Measurements from ENCODE around the gene IL20RA.
"Not testable (repeated sequence)": the region's sequence is repeated elsewhere in the genome, so short reads cannot be mapped to it uniquely, and the experiment has no call there.

Gene IL20RA, protein sequence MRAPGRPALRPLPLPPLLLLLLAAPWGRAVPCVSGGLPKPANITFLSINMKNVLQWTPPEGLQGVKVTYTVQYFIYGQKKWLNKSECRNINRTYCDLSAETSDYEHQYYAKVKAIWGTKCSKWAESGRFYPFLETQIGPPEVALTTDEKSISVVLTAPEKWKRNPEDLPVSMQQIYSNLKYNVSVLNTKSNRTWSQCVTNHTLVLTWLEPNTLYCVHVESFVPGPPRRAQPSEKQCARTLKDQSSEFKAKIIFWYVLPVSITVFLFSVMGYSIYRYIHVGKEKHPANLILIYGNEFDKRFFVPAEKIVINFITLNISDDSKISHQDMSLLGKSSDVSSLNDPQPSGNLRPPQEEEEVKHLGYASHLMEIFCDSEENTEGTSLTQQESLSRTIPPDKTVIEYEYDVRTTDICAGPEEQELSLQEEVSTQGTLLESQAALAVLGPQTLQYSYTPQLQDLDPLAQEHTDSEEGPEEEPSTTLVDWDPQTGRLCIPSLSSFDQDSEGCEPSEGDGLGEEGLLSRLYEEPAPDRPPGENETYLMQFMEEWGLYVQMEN

DNA sequence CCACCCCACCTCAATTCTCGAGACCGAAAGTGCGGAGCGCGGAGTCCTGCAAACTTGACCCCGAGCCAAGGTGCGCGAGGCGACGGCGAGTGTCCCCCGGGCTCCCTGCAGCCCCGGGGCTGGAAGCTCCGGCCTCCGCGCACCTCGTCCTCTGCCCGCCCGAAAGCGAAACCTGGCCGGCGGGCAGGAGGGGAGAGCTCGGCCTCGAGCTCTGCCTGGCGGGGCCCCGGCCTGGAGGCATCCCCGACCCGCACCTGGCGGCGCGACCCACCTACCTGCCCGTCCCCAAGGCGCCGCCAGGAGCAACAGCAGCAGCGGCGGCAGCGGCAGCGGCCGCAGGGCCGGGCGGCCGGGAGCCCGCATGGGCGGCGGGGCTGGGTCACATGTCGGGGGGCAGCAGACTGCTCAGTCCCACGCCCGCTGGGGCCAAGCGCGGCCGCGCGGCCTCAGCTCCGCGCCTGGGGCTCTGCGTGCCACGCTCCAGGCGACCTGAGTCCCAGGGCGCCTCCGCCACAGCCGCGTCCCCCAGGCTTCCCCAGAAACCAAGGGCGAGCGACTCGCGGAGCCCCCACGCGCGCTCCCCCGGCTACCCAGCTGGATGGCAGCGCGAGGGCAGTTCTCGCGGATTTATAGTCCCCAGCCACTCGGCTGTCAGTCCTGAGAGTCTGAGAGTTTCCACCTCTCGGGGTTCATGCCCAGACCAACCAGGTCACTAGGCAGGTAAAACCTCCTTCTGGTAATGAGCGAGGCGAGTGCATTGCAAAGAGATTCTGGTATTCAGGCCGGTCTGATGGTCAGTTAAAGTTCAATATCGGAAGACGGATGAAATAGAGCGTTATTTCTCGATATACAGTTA lies at the start of gene IL20RA:
Gene IL20RA, minus strand, starts transcription at position 600 of the 856 bp plus-strand sequence. Its CDS starts 237 bp downstream, at position 363.
- no peak for DNase-seq (ENCODE audit: low read depth)

DNA sequence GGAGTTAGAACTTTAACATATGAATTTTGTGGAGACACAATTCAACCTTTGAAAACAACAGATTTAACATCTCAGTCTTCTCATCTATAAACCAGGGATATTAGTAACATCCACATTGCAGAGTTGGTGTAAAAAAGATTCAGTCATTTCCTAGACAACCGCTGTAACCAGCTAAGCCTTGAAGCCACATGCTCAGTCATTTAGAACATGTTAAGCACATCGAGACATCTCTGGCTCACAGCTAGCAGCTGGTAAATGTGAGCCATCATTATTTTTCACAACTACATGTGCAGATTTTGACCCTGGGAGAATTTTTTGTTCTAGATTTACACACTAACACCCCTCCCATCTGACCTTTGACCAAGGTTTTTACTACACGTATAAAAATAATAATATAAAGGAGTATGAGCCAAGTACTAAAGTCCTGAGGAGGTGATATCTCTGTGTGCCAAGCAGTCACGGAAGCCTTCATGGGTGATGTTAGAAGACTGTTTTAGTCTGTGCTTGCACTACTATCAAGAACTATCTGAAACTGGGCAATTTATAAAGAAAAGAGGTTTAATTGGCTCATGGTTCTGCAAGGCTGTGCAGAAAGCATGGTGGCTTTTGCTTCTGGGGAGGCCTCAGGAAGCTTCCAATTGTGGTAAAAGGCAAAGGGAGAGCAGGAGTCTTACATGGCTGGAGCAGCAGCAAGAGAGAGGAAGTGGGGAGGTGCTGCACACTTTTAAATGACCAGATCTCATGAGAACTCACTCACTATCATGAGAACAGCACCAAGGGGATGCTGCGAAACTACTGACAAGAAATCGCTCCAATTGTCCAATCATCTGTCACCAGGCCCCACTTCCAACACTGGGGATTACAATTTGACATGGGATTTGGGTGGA lies 48.7 kb upstream of the IL20RA start:
- no peak for DNase-seq (ENCODE audit: low read depth)

DNA sequence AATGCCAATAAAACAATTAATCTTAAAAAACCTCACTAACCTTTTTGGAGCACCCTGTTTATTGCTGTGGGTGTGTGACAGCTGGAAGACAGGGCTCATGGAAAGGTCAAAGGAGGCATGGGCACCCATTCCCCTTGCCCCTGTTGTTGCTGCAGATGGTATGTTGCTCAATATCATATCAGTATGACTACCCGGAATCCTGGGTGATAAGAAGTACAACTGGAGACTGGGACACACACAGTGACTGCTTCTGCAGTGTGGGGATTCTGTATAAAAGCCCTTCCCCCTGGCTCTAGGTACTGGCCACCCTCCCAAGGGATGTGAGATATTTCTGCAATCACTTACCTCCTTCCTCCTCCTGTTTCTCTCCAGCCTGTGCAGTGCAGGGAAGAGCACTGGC lies 47.3 kb upstream of the IL20RA start:
- no peak for DNase-seq (ENCODE audit: low read depth)

DNA sequence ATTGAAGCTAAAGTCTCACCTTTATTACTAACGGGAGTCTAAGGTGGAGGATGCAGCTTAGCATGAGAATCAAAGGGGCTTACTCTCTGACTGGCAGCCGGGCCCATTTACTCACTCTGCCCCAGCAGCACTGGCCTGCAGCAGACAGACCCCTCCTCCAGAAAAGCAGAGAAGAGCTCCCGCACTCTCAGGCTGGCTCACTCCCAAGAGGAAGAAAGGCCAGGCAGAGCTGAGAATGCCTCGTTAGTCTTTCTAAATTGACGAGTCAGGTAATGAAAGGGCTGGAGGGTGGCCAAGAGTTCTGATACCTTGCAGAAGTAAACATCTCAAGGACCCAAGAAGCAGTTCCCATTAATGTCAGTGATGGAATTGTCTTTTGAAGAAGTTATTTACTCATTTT lies 44.5 kb upstream of the IL20RA start:
- no peak for DNase-seq (ENCODE audit: low read depth)

DNA sequence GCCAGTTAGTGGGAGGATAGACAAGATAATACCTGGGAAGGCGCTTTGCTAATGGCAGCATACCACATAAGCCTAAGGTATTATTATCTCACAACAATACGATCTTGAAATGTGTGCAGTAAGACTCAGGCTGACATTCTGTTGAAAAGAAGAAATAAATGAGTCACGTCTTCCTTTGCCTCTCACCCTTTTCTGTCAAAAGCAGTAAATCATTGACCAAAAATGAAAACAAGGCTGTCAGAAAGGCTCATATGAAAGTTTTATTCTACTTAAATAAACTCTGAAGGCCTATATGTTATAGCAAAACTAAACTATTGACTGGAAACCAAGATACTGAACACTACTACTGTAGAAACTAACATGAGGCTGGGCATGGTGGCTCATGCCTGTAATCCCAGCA lies 43.1 kb upstream of the IL20RA start:
- no peak for DNase-seq (ENCODE audit: low read depth)

DNA sequence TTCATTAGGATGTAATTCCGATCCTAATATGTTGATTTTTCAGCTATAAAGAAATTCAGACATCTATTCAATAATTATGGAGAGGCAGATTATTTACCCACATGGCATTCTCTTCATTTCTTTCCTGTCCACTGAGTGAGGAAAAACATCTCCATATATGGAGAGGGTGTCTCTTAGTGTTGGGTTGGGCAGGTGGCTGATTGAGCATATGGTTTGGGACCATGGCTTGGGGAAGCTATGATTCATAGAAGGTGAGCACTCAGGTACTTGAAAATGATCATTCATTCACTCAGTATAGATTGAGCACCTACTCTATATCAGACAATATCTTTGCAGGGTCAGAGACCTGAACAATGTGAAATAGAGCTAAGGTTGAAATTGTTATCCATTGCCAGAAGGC lies 41.3 kb upstream of the IL20RA start:
- DNase-seq (ENCODE audit: low read depth), result no peak

DNA sequence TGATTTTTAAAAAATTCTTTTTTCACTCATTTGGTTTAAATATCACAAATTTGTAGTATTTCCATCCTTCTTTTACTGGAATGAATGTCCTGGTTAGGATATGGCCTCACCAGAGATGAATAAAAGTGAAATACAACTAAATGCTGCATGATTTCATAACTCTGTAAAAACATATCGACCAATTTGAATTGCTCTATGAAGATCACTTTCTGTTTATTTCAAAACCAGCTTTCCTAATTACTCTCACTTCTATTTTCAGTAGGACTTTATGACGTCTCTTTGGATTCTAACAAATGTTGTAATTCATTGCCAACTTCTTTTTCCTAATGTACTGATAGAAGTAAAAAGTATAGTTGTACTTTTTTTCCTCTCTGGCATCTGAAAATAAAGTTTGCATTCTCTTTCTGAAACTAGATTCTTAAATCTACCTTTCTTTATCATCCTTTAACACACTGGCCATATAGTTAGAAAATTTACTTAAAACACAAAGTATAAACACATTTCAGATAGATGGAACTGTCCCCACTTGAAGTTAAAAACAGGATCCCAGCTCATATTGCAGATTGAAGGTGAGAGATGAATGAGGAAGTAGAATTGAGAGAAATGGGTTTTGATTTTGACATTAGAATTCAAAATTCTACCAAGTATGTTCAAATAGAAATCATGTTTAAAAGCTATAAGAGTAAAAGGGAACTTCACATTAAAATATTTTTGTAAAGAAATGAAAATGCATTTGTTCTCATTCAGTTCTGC lies 40.3 kb upstream of the IL20RA start:
- DNase-seq (ENCODE audit: low read depth), result no peak

DNA sequence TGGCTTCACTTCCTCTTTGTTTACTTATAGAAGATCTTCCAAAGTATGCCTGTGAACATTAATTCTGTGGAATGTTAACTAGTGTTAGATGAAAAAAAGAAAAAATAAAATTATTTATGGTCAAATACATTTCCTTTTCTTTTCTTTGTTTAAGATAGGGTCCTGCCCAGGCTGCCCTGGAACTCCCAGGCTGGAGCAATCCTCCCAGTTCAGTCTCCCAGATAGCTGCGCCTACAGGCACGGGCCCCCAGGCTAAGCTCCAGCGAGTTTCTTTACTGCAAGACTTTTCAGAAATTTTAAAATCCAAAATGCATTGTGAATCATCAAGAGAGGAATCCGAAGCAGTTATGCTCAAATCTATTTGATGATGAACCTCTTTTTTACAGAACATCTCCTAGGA lies 39.3 kb upstream of the IL20RA start:
- no peak for DNase-seq (ENCODE audit: low read depth)

DNA sequence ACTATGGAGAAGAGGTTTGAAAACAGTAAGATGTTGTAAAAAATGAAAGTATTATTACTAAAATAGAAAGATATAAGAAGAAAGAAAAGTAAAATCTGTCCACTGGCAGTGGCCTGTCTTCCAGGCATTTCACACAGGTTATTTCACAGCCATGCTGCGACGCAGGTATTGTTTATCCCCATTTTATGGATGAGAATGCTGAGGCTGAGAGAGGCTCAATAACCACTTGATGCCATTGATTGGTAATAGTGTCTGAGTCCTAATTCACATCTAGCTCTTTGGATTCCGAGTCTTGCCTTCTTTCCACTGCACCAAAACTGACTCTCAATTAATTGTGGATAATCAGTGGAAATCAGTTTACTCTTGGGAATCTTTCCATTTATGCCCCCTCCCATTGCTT lies 37.2 kb upstream of the IL20RA start:
- DNase-seq (ENCODE audit: low read depth), result no peak

DNA sequence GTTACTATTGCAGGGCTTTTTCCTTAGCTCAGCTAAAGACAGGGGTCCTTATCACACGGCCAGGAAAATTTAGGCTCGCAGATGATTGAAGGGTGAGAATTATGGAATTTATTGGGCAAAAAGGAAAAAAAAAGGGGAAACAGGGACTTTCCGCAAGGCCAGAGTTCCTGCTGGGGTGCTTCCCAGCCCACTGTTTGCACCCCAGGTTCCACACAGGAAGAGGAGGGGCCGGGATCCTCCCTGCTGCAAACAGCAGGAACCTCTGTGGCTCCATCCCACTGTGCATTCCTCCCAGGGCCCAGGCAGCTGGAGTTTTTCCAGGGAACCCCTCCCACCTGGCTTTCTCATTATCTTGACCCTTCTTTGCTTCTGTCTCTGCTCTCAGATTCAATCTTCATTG lies 35.9 kb upstream of the IL20RA start:
- no peak for DNase-seq (ENCODE audit: low read depth)

DNA sequence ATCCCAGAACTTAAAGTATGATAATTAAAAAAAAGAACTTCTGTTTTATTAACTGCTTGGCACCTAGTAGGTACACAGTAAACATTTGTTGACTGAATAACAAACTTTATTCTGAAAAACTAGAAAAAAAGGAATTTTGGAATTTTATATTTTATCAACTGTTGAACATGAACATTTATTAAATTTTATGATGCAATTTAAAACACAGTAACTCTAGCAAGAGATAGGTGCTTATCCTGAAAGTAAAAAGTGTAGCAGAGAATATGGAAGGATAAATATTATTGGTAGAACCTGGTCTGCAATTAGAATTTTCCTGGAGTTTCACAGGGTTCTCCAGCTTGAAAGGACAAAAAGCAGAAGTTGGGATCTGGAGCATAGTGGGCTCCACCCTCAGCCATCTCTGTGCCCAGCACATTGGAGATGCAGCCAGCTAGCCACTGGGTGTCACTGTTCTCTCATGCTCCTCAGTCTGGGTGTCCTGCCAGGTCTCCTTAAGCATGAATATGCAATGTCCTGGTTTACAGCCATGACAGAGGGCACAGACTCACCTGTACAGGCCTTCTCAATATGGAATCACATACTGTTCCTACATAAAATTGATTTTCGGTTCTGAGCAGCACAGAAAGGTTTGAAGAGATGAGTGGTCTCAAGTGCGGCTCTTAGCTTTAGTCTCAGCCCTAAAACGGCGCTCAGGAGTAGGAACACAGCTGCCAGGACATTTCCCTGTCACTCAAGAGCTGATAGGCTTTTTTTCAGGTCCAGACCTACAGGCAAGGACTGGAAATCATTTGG lies 31.7 kb upstream of the IL20RA start:
- peak; percentile 52 for DNase-seq (ENCODE audit: low read depth)

DNA sequence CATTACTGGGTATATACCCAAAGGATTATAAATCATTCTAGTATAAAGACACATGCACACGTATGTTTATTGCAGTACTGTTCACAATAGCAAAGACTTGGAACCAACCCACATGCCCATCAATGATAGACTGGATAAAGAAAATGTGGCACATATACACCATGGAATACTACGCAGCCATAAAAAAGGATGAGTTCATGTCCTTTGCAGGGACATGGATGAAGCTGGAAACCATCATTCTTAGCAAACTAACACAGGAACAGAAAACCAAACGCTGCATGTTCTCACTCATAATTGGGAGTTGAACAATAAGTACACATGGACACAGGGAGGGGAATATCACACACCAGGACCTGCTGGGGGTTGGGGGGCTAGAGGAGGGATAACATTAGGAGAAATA lies 31.0 kb upstream of the IL20RA start:
- not testable (repeated sequence) for DNase-seq (ENCODE audit: low read depth)

DNA sequence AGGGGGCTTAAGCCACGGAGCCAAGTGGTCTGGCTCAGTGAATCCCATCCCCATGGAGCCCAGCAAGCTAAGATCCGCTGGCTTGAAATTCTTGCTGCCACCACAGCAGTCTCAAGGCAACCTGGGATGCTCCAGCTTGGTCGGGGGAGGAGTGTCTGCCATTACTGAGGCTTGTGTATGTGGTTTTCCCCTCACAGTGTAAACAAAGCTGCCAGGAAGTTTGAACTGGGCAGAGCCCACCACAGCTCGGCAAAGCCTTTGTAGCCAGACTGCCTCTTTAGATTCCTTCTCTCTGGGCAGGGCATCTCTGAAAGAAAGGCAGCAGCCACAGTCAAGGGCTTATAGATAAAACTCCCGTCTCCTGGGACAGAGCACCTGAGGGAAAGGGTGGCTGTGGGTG lies 25.5 kb upstream of the IL20RA start:
- no peak for DNase-seq (ENCODE audit: low read depth)

DNA sequence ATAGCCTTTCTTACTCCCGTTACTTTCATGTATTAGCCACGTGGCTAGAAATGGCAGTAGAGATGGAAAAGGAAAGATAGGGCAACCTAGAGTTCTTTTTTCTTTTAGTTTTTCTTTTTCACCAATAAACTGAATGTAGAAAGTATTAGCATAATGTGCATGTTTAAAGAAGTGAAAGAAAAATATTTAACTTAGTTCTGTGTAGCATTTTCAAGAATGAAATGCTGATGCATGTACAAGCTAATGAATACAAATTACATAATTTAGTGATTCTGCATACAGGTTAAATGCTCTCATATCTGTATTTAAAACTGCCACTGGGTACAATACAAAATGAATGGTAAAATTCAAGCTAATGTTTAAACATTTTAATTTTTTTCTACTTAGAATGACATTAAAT lies 22.6 kb upstream of the IL20RA start:
- no peak for DNase-seq (ENCODE audit: low read depth)

DNA sequence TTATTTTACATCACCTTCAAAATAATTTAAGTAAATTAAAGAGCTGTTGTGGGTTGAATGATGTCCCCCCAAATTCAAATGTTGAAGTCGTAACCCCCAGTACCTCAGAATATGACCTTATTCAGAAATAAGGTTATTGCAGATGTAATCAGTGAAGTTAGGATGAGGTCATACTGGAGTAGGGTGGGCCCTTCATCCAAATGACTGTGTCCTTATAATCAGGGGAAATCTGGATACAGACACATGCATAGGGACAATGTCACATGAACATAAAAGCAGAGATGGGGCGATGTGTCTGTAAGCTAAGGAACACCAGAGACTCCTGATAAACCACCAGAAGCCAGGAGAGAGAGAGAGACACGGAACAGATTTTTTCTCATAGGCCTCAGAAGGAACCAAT lies 13.3 kb upstream of the IL20RA start:
- DNase-seq (ENCODE audit: low read depth), result no peak

DNA sequence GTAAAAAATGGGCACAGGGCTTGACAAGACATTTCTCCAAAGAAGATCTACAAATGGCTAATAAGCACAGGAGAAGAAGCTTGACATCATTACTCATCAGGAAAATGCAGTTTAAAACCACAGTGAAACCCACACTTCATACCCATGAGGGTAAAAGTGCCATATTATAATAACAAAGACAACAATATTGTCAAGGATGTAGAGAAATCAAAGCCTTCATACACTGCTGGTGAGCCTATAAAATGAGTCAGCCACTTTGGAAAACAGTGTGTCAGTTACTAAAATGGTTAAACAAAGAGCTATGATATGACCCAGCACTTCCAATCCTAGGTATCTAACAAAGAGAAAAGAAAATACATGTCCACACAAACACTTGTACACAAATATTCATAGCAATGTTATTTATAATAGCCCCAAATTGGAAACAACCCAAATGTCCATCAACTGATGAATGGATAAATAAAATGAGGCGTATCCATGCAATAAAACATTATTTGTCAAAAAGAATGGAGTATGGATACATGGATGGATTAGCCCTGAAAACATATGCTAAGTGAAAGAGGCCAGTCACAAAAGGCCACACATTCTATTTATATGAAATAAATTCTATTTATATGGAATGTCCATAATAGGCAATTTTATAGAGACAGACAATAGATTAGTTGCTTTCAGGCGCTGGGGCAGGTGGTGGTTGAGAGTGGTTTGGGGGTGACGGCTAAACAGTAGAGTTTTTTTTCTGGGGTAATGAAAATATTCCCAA lies 11.5 kb upstream of the IL20RA start:
- no peak for DNase-seq (ENCODE audit: low read depth)

DNA sequence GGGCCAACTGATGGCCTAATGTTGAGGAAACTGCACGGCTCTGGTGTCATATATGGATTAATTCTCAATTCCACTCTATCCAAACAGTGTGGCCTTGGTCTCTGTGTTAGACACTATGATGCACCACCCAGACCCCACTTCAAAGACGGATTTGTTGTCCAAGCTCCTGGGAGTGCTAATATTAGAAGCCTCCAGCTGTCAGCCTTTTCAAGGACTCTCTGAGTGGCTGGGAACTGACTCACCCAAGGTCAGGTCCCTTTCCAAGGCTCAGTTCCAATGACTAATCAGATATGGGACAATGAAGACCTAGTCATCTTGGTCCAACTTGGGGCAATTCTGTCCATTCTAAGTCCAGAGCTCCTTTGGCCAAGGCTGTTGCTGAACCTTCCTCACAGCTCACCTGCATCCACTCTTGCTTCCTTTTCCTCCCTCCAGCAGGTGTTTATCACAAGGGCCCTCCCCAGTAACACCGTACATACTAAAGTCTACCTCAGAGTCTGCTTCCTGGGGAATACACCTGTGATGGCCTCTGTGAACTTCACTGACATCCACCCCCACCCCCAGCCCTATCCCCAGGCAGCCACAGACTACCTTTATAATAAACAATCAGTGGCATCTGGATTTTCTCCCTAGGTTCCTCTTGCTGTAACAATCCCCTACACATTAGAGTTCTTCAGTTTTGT lies 7.2 kb upstream of the IL20RA start:
- no peak for DNase-seq (ENCODE audit: low read depth)

DNA sequence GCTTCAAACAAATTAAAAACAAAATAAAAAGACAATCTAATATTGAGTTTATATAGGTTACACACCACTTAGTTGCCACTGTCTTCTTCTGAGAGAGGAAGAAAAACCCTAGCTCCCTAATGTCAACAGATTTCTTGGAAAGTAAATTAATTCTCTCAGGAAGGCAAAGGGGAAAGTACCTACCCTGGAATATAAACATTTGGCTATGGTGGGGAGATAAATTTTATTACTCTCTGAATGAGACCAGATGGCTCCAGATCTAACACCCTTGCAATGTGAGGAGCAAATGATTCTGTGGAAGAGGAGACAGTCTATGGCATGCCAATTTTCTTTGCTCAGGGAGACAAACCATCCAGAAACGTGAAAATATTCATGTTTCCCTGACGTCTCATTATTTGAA lies 4.3 kb upstream of the IL20RA start:
- DNase-seq (ENCODE audit: low read depth), result no peak

DNA sequence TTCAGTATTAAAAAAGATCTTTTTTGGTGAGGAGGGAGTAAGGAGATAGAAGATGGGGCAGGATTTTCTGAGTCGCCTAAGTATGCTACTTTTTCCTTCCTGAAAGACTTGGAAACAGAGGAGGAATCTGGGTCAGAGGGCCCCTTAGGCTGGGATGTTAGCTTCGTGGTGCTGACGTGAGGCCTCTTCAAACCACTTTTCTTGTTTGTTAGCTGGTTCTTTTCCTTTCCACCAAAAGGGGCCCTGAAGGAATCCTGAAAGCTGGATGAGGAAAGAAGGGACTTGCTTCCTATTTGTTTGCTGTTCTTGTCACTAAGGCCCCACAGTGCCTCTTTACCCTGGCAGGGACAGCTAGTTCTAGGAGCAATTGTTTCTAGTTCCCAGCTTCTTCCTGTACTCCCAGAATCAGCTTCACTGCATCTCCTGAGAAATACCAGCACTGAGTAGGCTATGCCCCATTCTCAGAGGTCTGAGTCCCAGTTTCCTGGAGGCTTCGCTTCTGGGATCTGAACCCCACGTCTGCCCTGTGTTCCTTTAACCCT lies 2.2 kb upstream of the IL20RA start:
- no peak for DNase-seq (ENCODE audit: low read depth)

Data from fibroblast of the conjunctiva (primary cell).